Panc1 (cell line): Measurements from ENCODE around the gene EID3. TPM values are rescaled to one million over a fixed set of nuclear protein-coding genes. Genes with fewer than 3 reads are reported as not detected.

Experiments
- ATAC-seq: fragments of 200-7000 bp; cut with Tn5 transposase; 2 replicates; pipeline ENCODE4 v1.9.1; 2020; ENCODE audit warnings: mild to moderate bottlenecking, moderate library complexity
- BruUV-seq: library from RNA; stranded (reverse); fragments of 400-500 nt; replicated peaks from 2 replicates; lab custom pipeline; 2021; lab: Mats Ljungman, UMichigan
- CTCF ChIA-PET: fragments of 300-600 bp; sonication (Branson Sonifier 250); formaldehyde crosslinking; loops from one replicate; lab custom pipeline; 2022; ENCODE audit warnings: antibody characterized with exemption; lab: Charles Lee
- POLR2A ChIA-PET: fragments of 300-600 bp; sonication (Branson Sonifier 250); formaldehyde crosslinking; loops from one replicate; lab custom pipeline; 2022; ENCODE audit warnings: antibody characterized with exemption; lab: Charles Lee
- DNase-seq: peaks from one replicate; pipeline ENCODE4 v3.0.0-alpha.2; 2010; ENCODE audit warnings: low read depth, low spot score
- H3K27ac ChIP-seq: 2 replicates; pipeline ENCODE4 v1.5.1; 2011; ENCODE audit warnings: mild to moderate bottlenecking, low read length, inconsistent platforms
- H3K27me3 ChIP-seq: fragments of 200-500 bp; sonication (Bioruptor generic); 2 replicates; pipeline ENCODE4 v1.6.0; 2014; ENCODE audit warnings: low read length, inconsistent platforms; ENCODE audit not compliant: control insufficient read depth, insufficient read depth
- H3K36me3 ChIP-seq: fragments of 200-500 bp; sonication (Bioruptor generic); 2 replicates; pipeline ENCODE4 v1.5.1; 2014; ENCODE audit warnings: inconsistent platforms, mild to moderate bottlenecking, low read length, moderate library complexity; ENCODE audit not compliant: control insufficient read depth, insufficient read depth
- H3K4me1 ChIP-seq: 2 replicates; pipeline ENCODE4 v1.5.1; 2011; ENCODE audit warnings: inconsistent platforms, mild to moderate bottlenecking, low read length, moderate library complexity; ENCODE audit not compliant: control insufficient read depth, insufficient read depth
- H3K4me3 ChIP-seq, 2 experiments: 2 replicates each; pipeline ENCODE4 v1.5.1; 2011 to 2012; ENCODE audit warnings: low read depth in 2 of 2, low read length in 2 of 2, mild to moderate bottlenecking in 2 of 2, inconsistent platforms in 1 of 2, moderate library complexity in 1 of 2
- H3K9me3 ChIP-seq: fragments of 200-500 bp; sonication (Bioruptor generic); 2 replicates; pipeline ENCODE4 v1.5.1; 2014; ENCODE audit warnings: low read depth, mild to moderate bottlenecking, inconsistent platforms, low read length, moderate library complexity; ENCODE audit not compliant: control insufficient read depth, insufficient read depth
- CTCF ChIP-seq: fragments of 450-650 bp; IDR thresholded peaks from 2 replicates; pipeline ENCODE4 v1.5.1; 2017; ENCODE audit warnings: mild to moderate bottlenecking
- POLR2AphosphoS5 ChIP-seq: IDR thresholded peaks from 2 replicates; pipeline ENCODE4 v1.6.1; 2012; ENCODE audit warnings: mild to moderate bottlenecking, low read depth, low read length, moderate library complexity
- SIN3A ChIP-seq: IDR thresholded peaks from 2 replicates; pipeline ENCODE4 v1.6.1; 2012; ENCODE audit warnings: low read depth, mild to moderate bottlenecking, low read length, moderate library complexity, borderline replicate concordance; ENCODE audit not compliant: insufficient read depth
- TCF7L2 ChIP-seq: IDR thresholded peaks from 2 replicates; pipeline ENCODE4 v1.6.1; 2011; ENCODE audit warnings: mild to moderate bottlenecking, low read depth, low read length, inconsistent platforms
- in situ Hi-C: cut with HindIII; loops from 2 replicates; pipeline ENCODE4 v1.10.0; 2016; ENCODE audit warnings: low sequenced_read_pairs, low pct_unique_long_range_greater_than_20kb
- intact Hi-C: fragments of 100-400 bp; cut with micrococcal nuclease; formaldehyde crosslinking; loops from one replicate; pipeline ENCODE4 v1.10.0; 2022; ENCODE audit not compliant: unreplicated experiment
- total RNA-seq: library from RNA; stranded (reverse); gene quantifications from one replicate; pipeline ENCODE4 v1.2.1, GENCODE V29; 2021; ENCODE audit not compliant: unreplicated experiment
- TF ChIP-seq, protein P1 (sequence below), 2 experiments: IDR thresholded peaks; 2 replicates each; pipeline ENCODE4 v1.6.1; 2011 to 2012; ENCODE audit warnings: low read depth in 2 of 2, control low read depth in 1 of 2, low read length in 1 of 2, mild to moderate bottlenecking in 1 of 2, moderate library complexity in 1 of 2; ENCODE audit not compliant: insufficient read depth in 1 of 2

The EID3 gene
- total RNA-seq, 1 experiment from 2014 or later = 18.5 TPM

GRCh38 chr12:104286516-104287482, 16.7 kb upstream of the EID3 start:
- BruUV-seq = TSS peak; percentile 75
- ATAC-seq = peak; percentile 86

More at GRCh38 chr12:104286516-104287482, 16.7 kb upstream of the EID3 start:
- intact Hi-C loops = loop anchor here (2.0 kb wide), 1 partner anchor 68 kb away; no protein-coding TSS in a partner anchor
- Histone ChIP-seq H3K9me3 (peaks cover 5% of the 10 kb centered on the region; the same call in 1 of the 2 replicates), H3K4me3 (peak overlapping the region; percentile 86 to 87), H3K27me3 (no peaks in the 10 kb centered on the region), H3K36me3 (peaks cover 7% of the 10 kb centered on the region), H3K27ac (peak overlapping the region; percentile 99), H3K4me1 (peaks cover 24% of the 10 kb centered on the region)
- ChIA-PET POLR2A (interaction anchor here (0.6 to 3.5 kb wide), 11 partner anchors 10 to 67 kb away, joined by 3 to 31 read pairs (median 5); partner anchors contain the start of gene EID3), CTCF (interaction anchor here (0.6 to 1.5 kb wide), 3 partner anchors 10 to 35 kb away, joined by 3 to 7 read pairs (median 3); no protein-coding TSS in a partner anchor)
- in situ Hi-C loops = no loop called here
- peak; percentile 92 for DNase-seq
- TF ChIP-seq TCF7L2 (0 out of 2 replicates have a peak, but pooled peaks have one; percentile 9), CTCF (no peak), SIN3A (0 out of 2 replicates have a peak, but pooled peaks have one; percentile 86), POLR2AphosphoS5 (peak; percentile 95)
- TF ChIP-seq, protein P1, sequence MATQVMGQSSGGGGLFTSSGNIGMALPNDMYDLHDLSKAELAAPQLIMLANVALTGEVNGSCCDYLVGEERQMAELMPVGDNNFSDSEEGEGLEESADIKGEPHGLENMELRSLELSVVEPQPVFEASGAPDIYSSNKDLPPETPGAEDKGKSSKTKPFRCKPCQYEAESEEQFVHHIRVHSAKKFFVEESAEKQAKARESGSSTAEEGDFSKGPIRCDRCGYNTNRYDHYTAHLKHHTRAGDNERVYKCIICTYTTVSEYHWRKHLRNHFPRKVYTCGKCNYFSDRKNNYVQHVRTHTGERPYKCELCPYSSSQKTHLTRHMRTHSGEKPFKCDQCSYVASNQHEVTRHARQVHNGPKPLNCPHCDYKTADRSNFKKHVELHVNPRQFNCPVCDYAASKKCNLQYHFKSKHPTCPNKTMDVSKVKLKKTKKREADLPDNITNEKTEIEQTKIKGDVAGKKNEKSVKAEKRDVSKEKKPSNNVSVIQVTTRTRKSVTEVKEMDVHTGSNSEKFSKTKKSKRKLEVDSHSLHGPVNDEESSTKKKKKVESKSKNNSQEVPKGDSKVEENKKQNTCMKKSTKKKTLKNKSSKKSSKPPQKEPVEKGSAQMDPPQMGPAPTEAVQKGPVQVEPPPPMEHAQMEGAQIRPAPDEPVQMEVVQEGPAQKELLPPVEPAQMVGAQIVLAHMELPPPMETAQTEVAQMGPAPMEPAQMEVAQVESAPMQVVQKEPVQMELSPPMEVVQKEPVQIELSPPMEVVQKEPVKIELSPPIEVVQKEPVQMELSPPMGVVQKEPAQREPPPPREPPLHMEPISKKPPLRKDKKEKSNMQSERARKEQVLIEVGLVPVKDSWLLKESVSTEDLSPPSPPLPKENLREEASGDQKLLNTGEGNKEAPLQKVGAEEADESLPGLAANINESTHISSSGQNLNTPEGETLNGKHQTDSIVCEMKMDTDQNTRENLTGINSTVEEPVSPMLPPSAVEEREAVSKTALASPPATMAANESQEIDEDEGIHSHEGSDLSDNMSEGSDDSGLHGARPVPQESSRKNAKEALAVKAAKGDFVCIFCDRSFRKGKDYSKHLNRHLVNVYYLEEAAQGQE (IDR thresholded peaks at IDR 0.05; ENCODE audit: insufficient read depth in 1 of 2, low read depth in 2 of 2, low read length in 1 of 2) = no peak
